GM19023 (cell line): ENCODE results near the gene KRT15.

Source experiments
- ATAC-seq: cut with Tn5 transposase; IDR thresholded peaks from one replicate; pipeline ENCODE4 v1.9.1; 2021; ENCODE audit warnings: mild to moderate bottlenecking, moderate library complexity; ENCODE audit not compliant: unreplicated experiment

KRT15 gene

DNA sequence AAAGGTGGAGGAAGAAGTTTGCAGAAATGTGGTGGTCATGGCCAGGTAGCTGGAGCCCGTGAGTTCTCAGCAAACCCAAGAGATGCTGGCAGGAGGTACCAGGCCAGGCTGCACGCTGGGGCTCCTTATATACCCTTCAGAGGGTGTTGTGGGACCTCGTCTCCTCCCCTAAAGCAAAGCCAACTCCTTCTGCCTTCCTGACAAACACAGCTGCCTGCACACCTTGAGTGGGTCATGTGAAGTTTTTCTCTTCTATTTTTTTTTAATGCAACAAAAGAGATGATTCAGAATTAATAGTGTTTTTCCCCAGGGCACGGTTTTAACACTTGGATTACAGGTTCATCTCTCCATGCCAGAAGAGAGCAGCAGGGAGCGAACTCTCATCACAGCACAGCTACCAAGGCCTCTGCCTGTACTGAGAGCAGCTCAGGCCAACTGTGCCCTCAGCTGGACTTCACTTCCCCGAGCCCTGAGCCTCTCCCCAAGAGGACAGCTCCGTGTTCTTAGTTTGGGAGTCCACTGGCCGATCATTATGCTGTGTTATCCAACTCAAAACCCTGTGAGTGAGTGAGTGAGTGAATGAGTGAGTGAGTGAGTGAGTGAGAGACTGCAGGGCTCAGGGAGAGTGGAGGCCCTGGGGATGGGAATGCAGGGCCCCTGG, at the start of gene KRT15:
KRT15 (minus strand) TSS at position 102 of the 661 bp plus-strand sequence; CDS start at position 39, 63 bp downstream.
- no peak for ATAC-seq

DNA sequence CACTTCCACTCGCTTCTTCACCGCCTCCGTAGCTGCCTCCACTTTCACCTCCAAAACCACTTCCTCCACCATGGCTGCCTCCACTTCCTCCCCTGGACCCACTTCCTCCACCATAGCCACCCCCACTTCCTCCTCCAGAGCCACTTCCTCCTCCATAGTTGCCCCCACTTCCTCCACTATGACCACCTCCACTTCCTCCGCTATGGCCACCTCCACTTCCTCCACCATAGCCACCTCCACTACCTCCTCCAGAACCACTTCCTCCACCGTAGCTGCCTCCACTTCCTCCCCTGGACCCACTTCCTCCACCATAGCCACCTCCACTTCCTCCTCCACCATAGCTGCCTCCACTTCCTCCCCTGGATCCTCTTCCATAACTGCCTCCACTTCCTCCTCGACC, 48.6 kb upstream of the KRT15 start:
- no peak for ATAC-seq

DNA sequence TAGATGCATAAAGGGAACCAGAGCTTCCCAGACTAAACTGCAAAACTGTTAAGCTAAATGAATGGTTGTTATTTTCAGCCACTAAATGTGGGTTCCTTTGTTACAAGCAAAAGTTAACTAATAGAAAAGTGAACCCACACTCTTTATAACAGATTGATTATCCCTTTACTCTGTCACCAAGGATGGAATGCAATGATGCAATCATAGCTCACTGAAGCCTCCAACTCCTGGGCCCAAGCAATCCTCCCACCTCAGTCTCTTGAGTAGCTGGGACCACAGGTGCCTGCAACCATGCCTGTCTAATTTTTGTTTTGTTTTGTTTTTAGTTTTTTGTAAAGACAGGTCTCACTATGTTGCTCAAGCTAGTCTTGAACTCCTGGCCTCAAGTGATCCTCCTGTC, 46.6 kb upstream of the KRT15 start:
- ATAC-seq, result no peak

DNA sequence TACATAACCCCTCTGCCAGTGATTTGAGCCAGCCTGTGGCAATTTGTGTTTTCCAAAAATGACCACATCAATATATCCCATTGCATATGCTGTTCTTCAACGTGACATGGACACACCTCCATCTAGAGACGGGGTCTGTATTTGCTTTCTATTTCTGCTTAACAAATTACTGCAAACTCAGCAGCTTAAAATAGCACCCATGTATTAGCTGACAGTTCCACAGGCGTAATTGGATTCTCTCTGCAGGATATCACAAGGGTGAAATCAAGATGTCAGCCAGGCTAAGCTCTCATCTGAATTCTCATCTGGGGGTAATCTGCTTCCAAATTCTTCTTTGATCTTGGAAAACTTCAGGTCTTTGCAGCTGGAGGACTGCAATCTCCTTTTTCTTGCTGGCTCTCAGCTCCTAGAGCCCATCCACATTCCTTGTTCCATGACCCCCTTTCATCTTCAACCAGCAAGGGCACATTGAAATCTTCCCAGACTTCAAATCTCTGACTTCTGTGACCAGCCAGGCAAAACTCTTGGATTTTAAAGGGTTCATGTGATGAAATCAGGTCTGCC, 45.0 kb upstream of the KRT15 start:
- ATAC-seq, result no peak

DNA sequence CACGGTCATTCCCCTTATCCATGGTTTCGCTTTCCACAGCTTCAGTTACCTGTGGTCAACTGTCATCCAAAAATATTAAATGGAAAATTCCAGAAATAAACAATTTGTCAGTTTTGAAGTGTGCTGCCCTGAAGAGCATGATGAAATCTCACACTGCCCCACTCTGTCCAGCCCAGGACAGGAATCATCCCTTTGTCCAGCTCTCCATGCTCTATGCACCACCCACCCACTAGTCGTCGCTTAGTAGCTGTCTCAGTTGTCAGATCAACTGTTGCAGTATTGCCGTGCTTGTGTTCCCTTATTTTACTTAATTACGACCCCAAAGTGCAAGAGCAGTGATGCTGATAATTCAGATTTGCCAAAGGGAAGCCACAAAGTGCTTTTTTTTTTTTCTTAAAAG, 42.9 kb upstream of the KRT15 start:
- no peak for ATAC-seq

DNA sequence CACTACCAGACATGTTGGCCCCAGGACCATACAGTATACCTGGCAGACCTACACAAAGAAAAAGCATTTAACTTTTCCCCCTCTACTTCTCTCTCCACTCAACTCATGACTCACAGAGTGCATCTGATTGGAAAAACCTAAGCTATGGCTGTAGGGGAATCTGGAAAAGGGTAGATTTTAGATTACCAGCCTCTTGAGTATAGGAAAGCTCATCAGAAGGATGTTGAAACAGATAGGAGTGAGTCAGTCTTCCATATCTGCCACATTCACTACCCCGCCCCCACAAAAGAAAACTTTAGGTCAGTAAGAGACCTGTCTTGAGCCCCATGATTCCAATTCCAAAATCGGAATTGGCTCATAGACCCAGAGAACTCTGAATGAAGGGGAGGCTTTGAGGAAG, 40.9 kb upstream of the KRT15 start:
- ATAC-seq, result no peak

DNA sequence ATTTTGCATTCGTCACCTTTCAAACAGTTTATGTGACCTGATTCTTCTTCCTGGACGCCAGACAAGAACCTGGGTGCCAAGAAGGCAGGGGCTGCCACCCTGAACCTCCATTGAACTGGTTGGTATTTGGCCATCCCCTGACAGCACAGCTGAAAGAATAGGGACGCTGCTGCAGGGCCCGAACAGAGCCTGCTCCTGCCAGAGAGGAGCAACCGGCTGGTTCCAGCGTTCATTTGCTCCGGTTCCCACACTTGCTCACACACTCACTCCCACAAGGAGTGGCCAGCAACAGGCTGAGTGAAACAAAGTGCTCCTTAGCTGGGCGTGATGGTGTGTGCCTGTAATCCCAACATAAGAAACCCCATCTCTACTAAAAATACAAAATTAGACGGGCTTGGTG, 38.2 kb upstream of the KRT15 start:
- no peak for ATAC-seq

DNA sequence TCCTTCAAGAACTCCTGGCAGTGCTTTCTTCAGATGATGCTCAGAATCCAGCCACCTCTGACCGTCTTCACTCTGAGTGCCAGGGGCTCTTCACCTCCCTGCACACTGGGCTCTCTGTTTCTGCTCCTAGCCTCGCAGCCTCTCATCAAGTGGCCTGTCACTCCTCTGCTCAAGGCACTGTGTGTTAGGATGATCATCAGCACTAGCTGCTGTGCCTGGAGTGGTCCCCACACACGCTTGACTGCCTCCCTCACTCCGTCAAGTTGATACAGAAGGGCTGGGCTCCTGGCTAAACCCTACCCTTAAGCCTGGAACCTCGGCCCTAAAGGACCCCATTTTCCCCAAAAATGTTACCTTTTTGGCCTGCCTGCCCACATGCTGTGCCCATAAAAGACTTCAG, 37.6 kb upstream of the KRT15 start:
- ATAC-seq, result no peak

DNA sequence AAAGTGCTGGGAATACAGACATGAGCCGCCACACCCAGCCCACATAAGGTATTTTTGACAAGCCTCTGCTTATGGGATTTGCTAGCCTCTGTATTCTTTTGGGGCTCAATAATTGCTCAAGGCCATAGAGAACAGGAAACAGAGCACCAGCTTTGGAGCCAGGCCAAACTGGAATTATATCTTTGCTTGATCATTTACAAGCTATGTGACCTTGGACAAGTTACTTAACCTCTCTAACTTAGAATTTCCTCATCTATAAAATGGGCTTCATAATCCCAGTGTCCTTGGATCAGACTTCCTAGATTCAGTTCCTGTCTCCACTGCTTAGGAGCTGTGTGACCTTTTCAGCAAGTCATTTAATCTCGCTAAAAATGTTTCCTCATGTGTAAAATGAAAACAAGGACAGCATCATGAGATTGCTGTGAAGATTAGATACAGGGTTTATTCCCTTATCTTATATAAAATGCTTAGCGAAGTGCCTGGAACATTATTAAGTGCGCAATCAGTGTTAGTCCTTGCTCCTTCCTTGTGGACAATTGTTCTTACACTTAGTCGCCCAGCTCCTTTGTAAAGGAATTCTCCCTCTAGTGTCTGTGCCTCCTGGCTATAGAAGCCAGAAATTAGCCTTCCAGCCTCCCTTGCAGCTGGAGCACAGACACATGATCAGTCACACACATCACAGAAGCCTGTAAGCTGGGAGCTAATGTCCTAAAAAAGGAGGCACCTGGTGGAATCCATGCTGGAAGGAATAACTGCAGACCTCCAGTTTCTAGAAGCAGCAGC, 36.6 kb upstream of the KRT15 start:
- ATAC-seq, result no peak

DNA sequence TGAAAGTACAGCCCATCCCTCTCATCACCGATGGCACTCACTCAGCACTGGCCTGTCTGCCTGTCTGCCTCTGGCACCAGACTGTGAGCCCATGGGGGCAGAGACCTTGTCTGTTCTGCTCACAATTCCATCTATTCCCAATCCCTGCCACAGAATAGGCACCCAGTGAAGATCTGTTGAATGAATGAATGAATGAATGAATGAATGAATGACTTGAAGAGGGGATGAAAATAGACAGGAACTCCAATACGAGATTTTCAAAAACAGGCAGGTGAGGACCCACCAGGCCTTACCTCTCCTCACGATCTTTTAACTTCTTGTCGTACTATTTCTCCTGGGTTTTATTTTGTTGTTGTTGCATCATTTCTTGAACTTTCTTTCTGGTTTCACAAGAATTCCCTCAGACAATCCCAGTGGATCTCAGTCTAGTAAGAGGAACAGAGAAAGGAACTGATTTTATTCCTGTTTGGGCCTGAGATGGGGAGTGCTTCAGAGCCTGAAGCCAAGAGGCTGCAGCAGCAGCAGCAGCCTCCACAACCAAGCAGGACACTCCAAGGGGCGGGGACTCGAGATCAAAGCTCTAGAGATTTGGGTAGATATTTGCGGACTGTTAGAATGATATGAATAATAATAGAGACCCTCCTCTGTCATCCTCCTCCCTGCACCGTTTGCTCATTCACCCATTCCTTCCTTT, 35.4 kb upstream of the KRT15 start:
- no peak for ATAC-seq

DNA sequence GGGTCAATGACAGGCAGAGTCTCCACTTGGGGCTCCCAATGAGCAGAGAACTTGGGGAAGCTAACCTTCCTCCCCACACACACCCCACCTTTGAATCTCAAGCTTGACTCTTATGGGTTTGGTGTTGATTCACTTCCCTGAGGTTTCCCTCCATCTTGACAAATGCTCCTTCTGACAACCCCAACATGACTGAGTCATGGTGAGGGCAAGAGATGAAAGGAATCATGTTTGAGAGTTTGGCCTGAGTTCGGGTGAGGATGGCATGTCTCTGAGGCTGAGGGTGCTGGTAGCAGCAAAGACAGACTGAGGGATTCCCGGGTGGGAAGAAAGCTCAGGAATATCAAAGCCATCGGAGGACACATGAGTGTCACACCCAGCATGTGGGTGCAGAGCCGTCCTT, 34.5 kb upstream of the KRT15 start:
- no peak for ATAC-seq

DNA sequence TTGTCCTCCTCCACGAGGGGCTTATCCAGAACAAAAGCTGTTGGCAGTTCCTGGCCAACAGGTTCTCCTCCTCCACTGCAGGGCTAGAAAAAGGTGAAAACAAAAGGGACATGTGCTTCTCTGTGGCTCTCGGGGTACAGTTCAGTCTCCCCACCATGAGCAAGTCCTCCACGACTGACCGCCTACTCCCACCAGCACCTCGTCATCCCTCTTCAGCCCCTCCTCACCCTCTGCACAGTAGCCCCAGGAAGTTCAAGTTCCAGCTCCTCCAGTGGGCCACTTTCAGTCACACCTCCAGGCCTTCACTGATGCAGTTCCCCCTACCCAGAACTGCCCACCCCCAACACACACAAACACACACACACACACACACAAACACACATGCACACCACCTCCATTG, 33.8 kb upstream of the KRT15 start:
- no peak for ATAC-seq

DNA sequence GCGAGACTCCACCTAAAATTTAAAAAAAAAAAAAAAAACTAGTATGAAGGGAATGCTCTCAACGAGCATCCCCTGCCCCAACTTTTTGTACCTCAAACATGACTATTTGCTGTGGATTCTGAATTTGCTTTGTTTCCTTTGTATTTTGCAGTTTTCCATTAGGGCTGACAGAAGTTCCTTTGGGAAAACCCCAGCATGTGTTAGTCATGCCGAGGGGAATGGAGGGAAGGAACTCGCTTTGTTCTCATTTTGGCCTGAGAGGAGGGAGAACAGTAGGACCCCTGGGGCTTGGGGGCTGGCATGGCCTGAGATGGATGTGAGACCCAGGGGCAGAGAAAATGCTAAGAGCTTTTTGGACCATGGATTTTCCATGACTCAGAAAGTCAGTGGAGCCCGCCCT, 32.7 kb upstream of the KRT15 start:
- ATAC-seq, result no peak

DNA sequence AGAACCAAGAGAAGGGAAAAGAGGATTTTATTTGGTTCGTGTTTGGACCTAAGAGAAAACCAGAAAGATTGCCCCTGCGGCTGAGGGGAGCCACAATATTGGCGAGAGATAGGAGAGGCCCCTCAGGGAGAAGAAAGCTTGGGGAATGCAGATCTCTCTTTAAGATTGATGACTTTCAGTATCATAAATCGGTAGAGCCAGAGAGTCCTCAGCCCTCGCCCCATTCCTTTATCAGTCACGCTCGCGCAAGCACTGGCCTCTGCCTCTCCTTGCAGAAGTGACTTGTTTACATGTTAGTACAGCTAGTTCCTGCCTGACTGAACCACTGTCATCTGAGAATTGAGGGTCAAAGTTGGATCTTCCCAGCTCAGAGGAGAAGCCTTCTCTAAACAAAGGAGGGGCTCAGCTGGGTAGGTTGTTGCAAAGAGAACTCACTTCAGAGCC, 30.9 kb upstream of the KRT15 start:
- ATAC-seq, result no peak

DNA sequence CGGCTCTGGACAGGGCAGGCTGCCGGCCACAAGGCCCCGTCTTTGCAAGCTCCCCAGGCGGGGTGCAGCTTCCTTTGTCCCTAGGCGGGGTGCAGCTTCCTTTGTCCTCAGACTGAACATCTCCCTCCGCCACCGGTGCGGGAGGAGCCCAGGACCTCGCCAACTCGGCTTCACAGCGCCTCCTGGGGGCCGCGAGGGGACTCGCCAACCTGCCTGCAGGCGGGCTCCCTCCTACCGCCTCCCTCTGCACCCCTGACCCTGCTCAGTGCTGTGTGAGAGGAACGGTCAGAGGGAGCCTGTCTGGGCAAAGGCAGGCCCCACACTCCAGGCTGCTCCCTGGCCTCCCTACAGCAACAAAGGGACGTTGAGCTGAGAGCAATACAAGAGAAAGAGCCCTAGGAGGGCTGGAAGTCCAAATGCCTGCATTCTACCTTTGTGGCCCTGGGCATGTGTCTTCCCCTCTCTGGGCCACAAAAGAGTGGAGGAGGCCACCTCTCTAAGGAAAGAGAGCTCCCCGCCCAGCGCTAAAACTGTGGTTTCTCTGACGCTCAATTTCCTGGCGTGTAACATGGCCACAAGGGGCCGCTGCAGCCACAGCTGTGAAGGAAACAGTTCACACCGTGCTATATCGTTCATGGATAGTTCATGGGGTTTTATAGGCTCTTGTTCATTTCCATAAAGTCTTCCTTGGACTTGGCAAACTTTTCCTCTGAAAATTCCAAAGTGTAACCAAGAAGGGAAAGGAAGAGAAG, 30.3 kb upstream of the KRT15 start:
- ATAC-seq, result peak; percentile 71

DNA sequence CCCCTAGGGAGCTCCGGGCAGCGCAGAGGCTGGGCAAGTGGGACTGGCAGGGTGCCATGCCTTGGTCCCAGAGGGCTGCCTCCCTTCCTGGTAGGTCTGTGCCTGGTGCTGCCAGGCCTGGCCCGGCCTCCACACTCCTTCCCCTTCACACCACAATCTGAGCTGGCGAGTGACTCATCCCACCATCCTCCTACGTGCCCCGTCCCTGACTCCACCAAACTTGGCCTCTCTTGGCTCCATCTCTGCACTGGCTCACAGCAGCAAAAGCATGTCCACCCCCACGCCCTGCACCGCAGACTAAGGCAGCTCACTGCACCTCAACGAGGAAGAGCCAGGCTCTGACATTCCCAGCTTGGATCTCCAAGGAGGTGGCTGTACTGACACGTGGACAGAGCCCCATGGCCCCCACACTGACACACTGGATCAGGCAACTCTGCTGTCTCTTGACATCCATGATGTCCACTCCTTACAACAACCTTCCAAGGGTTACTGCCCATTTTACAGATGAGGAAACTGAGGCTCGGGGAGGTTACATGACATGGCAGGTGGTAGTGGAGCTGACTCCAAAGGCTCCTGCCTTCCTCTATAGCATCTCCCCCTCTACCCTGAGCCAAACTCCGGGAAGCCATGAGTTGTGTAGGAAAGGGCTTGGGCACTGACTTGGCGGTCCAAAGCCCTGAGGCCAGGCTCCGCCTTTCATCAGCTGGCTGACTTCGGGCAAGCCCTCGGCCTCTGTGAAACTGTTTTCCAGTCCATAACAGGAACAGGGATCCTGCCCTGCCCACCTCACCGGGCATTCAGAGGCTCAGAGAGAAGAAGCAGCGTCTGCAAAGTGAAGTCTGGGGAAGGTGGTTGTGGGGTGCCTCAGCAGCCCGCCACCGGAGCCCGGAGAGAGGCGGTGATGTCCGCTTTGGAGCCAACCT, 29.5 kb upstream of the KRT15 start:
- no peak for ATAC-seq

DNA sequence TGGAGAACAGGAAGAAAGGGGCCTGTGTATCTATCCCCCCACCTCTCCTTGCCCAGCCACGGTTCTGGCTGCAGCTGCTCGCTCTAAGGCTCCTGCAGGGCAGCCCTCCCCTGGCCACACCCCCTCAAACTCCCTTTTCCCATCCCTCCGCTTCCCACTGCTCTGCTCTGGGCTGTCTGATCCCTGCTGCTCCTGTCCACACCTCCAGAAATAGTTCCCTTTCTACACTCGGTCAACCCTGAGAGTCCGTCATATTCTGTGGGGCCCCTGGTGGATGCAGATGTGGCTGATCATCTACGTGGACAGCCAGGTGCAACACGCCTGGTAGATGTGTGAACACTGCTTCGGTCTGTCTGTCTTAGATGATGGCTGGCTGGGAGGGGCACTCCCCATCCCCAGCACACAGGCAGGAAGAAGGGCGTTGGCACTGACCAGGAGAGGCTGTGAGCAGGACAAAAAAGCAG, 28.7 kb upstream of the KRT15 start:
- ATAC-seq, result no peak

DNA sequence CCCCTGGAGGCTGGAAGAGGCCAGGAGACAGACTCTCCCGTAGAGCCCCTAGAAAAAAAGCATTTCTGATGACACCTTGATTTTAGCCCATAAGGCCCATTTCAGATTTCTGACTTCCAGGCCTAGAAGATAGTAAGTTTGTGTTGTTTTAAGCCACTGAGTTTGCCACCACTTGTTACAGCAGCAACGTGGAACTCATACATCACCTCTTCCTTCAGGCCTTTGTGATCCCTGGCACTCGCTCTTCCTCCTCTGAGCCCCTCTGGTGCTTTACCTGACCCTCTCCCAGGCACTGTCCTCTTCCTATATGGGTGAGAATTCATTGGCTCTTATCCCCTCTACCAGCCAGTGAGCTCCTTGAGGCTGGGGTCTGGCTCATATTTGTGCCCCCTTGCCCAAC, 28.1 kb upstream of the KRT15 start:
- ATAC-seq, result no peak

DNA sequence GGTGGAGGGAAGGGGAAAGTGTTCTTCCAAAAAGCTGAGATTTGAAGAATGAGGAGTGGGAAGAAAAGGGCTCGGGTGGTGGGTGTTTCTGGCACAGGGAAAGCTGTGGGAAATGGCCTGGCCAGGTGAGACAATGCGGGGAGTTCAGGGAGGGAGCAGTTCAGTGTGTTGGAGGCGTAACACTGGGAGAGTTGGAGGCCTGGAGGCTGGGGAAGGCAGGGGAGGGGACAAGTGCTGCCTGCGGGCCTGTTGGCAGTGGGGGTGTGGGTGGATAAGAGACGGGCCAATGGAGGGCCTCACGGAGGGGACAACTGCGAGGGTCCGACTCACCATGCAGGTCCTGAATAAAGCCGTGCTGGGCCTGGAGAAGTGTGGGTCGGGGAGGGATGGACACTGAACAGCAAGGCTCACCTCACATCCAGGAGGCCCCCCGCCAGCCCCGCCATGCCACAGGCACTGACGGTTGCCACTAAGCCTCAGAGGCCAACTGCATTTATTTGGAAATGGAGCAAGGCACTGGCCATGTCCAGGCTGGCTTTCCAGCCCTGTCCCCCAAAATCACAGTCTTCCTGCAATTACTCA, 27.2 kb upstream of the KRT15 start:
- no peak for ATAC-seq
